OCI-LY3 (cell line): Measurements from ENCODE around the gene TIAL1.

Experiments
- H2AFZ ChIP-seq: fragments of 200-600, 300-600 bp; shearing (Covaris generic); 2 replicates; pipeline ENCODE4 v1.6.0; 2014; ENCODE audit warnings: antibody characterized with exemption, low read depth, low read length
- H3K27ac ChIP-seq: fragments of 200-600, 300-600 bp; sonication (generic); 2 replicates; pipeline ENCODE4 v1.5.1; 2014; ENCODE audit warnings: mild to moderate bottlenecking, low read length, moderate library complexity, mixed read lengths
- H3K27me3 ChIP-seq: fragments of 200-600, 300-600 bp; sonication (generic); 2 replicates; pipeline ENCODE4 v1.6.1; 2014; ENCODE audit warnings: low read depth, low read length, mixed read lengths
- H3K36me3 ChIP-seq: fragments of 200-600, 300-600 bp; sonication (generic); replicated peaks from 2 replicates; pipeline ENCODE3; 2014; ENCODE audit warnings: low read depth, low read length, mixed read lengths
- H3K4me1 ChIP-seq: fragments of 300-600, 200-600 bp; sonication (generic); 2 replicates; pipeline ENCODE4 v1.6.1; 2014; ENCODE audit warnings: low read length, mixed read lengths
- H3K4me2 ChIP-seq: fragments of 200-600, 300-600 bp; sonication (generic); 2 replicates; pipeline ENCODE4 v1.6.1; 2014; ENCODE audit warnings: low read length, mixed read lengths
- H3K4me3 ChIP-seq: fragments of 300-600, 200-600 bp; sonication (generic); 2 replicates; pipeline ENCODE4 v1.5.1; 2014; ENCODE audit warnings: antibody characterized with exemption, mild to moderate bottlenecking, low read length, moderate library complexity
- H3K79me2 ChIP-seq: fragments of 300-600, 200-600 bp; shearing (Covaris generic); 2 replicates; pipeline ENCODE4 v1.6.1; 2014; ENCODE audit warnings: mild to moderate bottlenecking, low read length, mixed read lengths
- H3K9ac ChIP-seq: fragments of 300-600, 200-600 bp; shearing (Covaris generic); 2 replicates; pipeline ENCODE4 v1.6.0; 2014; ENCODE audit warnings: mild to moderate bottlenecking, low read length, moderate library complexity
- H3K9me3 ChIP-seq: fragments of 200-600, 300-600 bp; shearing (Covaris generic); 2 replicates; pipeline ENCODE4 v1.6.1; 2014; ENCODE audit warnings: low read length, mixed read lengths; ENCODE audit not compliant: insufficient read depth
- H4K20me1 ChIP-seq: fragments of 200-600, 300-600 bp; sonication (generic); 2 replicates; pipeline ENCODE4 v1.6.1; 2016; ENCODE audit warnings: low read length, mixed read lengths; ENCODE audit not compliant: insufficient read depth
- EZH2phosphoT487 ChIP-seq: fragments of 200-600 bp; shearing (Covaris generic); IDR thresholded peaks from 2 replicates; pipeline ENCODE4 v1.6.1; 2018; ENCODE audit warnings: antibody characterized with exemption, mixed run types, low read depth
- TF ChIP-seq, protein P1 (sequence below): fragments of 200-600, 300-600 bp; sonication (generic); IDR thresholded peaks from 2 replicates; pipeline ENCODE4 v1.5.1; 2014; ENCODE audit warnings: antibody characterized with exemption, low read length, low read depth

Gene TIAL1

DNA sequence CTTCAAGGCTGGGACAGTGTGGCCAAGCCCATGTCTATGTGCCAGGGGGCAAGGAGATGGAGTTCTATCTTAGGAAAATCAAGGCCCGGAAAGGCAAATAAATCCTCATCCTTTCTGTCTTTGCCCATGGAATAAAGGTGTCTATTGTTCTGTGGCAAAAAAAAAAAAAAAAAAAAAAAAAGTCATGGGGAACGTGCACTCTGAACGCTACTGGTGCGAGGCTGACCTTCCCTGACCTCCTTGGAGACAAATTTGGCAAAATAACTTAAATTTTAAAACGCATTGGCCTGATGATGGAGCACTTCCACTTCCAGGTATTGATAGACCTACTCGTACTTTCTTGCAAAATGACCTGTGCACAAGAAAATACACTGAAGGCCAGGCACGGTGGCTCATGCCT lies 42.2 kb upstream of the TIAL1 start:
- H4K20me1 ChIP-seq = no peaks in the 10 kb centered on the region
- H3K4me2 ChIP-seq = no peak overlapping the region

DNA sequence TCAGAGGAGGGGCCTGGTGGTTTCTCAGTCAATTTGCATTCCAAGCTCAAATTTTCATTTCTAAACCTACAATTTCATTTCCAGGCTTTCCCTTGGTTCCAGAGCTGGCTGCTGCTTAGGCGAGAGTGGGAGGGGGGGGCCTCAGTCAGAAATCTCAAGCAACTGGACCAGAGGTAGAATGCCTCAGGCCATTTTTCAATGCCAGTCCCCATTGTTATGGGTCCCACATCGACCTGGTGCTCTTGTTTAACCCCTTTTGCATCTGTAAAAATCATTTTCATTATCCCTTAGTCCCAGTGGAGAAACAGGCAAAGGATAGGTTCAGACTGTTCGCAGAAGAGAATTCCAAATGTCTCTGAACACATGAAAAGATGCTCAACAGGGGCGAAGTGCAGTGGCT lies 40.9 kb upstream of the TIAL1 start:
- H3K27ac ChIP-seq = no peak overlapping the region
- no peak overlapping the region for H3K9ac ChIP-seq
- no peaks in the 10 kb centered on the region for H4K20me1 ChIP-seq
- peak overlapping the region; percentile 58 for H3K4me2 ChIP-seq
- no peak overlapping the region for H2AFZ ChIP-seq
- H3K27me3 ChIP-seq = no peaks in the 10 kb centered on the region
- no peak for TF ChIP-seq EZH2phosphoT487
- TF ChIP-seq, protein P1, sequence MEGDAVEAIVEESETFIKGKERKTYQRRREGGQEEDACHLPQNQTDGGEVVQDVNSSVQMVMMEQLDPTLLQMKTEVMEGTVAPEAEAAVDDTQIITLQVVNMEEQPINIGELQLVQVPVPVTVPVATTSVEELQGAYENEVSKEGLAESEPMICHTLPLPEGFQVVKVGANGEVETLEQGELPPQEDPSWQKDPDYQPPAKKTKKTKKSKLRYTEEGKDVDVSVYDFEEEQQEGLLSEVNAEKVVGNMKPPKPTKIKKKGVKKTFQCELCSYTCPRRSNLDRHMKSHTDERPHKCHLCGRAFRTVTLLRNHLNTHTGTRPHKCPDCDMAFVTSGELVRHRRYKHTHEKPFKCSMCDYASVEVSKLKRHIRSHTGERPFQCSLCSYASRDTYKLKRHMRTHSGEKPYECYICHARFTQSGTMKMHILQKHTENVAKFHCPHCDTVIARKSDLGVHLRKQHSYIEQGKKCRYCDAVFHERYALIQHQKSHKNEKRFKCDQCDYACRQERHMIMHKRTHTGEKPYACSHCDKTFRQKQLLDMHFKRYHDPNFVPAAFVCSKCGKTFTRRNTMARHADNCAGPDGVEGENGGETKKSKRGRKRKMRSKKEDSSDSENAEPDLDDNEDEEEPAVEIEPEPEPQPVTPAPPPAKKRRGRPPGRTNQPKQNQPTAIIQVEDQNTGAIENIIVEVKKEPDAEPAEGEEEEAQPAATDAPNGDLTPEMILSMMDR = no peak
- H3K4me1 ChIP-seq = peaks cover 12% of the 10 kb centered on the region
- no peaks in the 10 kb centered on the region for H3K36me3 ChIP-seq
- H3K9me3 ChIP-seq = no peaks in the 10 kb centered on the region
- H3K79me2 ChIP-seq = no peaks in the 10 kb centered on the region
- no peak overlapping the region for H3K4me3 ChIP-seq

More for the DNA sequence above, 42.2 kb upstream of the TIAL1 start:
- no peak overlapping the region for H3K4me3 ChIP-seq
- TF ChIP-seq EZH2phosphoT487 = no peak
- TF ChIP-seq, protein P1 = no peak
- no peaks in the 10 kb centered on the region for H3K9me3 ChIP-seq
- no peaks in the 10 kb centered on the region for H3K36me3 ChIP-seq
- H3K4me1 ChIP-seq = peaks cover 14% of the 10 kb centered on the region
- H3K9ac ChIP-seq = no peak overlapping the region
- no peaks in the 10 kb centered on the region for H3K27me3 ChIP-seq
- H3K79me2 ChIP-seq = no peaks in the 10 kb centered on the region
- no peak overlapping the region for H3K27ac ChIP-seq
- H2AFZ ChIP-seq = no peak overlapping the region

DNA sequence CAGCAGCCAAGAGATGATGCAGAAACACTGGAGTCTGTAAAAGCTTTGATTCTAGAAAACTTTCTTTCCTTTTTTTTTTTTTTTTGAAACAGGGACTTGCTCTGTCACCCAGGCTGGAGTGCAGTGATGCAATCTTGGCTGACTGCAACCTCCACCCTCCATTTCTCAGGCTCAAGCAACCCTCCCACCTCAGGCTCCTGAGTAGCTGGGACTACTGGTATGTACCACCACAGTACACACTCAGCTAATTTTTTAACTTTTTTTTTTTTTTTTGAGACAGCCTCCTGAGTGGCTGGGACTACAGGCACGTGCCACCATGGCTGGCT lies 37.4 kb upstream of the TIAL1 start:
- no peaks in the 10 kb centered on the region for H3K9me3 ChIP-seq
- H4K20me1 ChIP-seq = no peaks in the 10 kb centered on the region
- no peak overlapping the region for H3K4me2 ChIP-seq
- peaks cover 9% of the 10 kb centered on the region for H3K4me1 ChIP-seq
- no peaks in the 10 kb centered on the region for H3K27me3 ChIP-seq
- no peaks in the 10 kb centered on the region for H3K79me2 ChIP-seq
- no peak overlapping the region for H3K9ac ChIP-seq
- H3K27ac ChIP-seq = no peak overlapping the region
- no peak for TF ChIP-seq EZH2phosphoT487
- TF ChIP-seq, protein P1 = no peak
- no peaks in the 10 kb centered on the region for H3K36me3 ChIP-seq
- H2AFZ ChIP-seq = no peak overlapping the region
- no peak overlapping the region for H3K4me3 ChIP-seq

DNA sequence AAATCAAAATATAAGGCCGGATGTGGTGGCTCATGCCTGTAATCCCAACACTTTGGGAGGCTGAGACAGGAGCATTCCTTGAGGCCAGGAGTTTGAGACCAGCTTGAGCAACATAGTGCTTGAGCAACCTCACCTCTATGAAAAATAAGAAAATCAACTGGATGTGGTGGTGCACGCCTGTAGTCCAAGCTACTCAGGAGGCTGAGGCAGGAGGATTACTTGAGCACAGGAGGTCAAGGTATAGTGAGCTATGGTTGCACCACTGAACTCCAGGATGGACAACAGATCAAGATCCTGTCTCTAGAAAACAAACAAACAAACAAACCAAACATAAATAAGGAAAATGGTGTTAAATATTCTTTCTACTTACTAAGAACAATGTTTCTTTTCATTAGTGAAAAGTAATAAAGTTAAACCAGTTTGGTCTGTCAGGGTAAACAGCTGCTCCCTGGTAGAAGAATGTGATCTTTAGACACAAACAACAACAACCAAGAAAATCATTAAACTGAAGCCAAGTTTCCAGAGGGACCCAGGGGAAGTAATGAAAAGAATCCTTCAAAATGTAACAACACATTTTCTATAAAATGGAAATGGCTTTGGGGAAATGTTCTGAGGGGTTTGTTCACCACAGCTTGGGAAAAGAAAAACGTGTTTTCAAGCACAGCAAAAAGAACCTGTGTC lies 36.9 kb upstream of the TIAL1 start:
- no peaks in the 10 kb centered on the region for H4K20me1 ChIP-seq
- H2AFZ ChIP-seq = no peak overlapping the region
- no peaks in the 10 kb centered on the region for H3K36me3 ChIP-seq
- H3K4me3 ChIP-seq = no peak overlapping the region
- H3K4me2 ChIP-seq = no peak overlapping the region
- TF ChIP-seq EZH2phosphoT487 = no peak
- TF ChIP-seq, protein P1 = no peak
- H3K27me3 ChIP-seq = no peaks in the 10 kb centered on the region
- H3K79me2 ChIP-seq = no peaks in the 10 kb centered on the region
- H3K9ac ChIP-seq = no peak overlapping the region
- no peak overlapping the region for H3K27ac ChIP-seq
- H3K4me1 ChIP-seq = peaks cover 9% of the 10 kb centered on the region
- H3K9me3 ChIP-seq = no peaks in the 10 kb centered on the region
